ENCODE measurements around the gene MALT1.
A peak's percentile ranks its signal among the peaks of the same experiment; 100 is the strongest.

Gene MALT1

DNA sequence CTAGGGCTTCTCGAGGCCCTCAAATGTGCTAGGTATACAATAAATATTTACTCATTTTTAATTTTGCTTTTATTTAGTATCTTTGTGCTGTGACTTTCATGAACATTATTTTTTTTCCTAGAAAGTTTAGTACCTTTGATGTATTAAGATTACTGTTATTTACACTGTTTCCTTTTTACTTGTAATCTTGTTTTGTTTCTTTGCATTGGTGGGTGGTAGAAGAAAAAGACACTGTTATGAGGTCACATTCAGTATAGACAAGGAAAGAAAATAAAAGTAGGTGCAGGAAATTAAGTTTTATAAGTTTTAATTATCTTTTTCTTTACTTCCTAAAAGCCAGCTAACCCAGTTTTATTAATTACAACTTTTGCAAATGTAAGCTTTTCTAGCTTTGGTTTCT, 23.0 kb downstream of the MALT1 start:
- no peak for DNase-seq

DNA sequence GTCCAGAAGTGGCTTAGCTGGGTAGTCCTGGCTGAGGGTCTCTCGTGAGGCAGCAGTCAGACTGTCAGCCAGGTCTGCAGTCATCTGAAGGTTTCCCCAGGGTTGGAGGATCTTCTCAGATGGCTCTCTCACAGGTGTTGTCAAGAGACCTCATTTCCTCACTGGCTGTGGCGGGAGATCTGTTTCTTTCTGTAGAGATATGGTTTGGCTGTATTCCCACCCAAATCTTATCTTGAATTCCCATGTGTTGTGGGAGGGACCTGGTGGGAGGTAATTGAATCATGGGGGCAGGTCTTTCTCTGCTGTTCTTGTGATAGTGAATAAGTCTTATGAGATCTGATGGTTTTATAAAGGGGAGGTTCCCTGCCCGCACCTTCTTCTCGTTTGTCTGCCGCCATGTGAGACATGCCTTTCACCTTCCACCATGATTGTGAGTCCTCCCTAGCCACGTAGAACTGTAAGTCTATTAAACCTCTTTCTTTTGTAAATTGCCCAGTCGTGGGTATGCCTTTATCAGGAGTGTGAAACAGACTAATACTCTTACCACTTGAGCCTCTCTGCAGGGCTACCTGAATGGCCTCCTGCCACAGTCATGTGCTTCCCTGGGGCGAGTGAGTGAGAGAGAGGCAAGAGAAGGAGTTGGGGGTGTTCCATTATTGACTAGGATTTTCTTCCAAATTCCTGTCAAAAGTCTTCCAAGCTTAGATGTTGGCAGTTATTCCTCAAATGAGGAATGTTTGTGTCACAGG, 23.6 kb downstream of the MALT1 start:
- no peak for DNase-seq

DNA sequence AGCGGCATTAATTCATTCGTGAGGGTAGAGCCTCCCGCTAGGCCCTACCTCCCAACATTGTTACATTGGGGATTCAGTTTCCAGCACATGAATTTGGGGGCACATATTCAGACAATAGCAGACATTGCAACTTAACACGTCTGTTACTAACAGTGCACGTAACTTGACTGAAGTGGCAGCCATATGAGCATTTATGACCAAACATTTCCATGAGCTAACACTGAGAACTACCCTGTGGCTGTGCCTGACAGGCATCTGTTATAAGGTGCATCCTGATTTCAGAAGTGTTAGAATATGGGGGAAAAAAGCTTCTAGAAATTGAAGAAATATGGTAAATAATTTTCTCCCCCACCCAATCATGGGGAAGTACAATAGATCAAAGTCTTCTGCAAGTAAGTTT, 24.5 kb downstream of the MALT1 start:
- DNase-seq: no peak

DNA sequence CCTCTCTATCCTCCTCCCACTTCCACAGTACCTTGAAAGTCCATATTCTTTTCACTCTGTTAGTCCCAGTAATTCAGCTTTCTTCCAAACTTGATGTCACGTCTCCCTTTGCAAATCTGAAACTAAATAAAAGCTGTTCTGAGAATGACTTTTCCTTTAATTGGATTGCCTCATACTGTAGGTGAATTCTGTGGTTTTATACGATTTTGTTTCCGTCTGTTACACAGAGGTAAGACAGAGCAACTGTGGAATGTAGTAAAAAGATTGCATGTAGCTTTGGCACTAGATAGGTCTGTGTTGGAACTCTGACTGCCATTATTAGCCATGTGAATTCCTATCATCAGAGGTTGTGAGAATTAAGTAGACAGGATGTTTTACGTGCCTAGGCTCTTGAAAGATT, 25.9 kb downstream of the MALT1 start:
- no peak for DNase-seq

DNA sequence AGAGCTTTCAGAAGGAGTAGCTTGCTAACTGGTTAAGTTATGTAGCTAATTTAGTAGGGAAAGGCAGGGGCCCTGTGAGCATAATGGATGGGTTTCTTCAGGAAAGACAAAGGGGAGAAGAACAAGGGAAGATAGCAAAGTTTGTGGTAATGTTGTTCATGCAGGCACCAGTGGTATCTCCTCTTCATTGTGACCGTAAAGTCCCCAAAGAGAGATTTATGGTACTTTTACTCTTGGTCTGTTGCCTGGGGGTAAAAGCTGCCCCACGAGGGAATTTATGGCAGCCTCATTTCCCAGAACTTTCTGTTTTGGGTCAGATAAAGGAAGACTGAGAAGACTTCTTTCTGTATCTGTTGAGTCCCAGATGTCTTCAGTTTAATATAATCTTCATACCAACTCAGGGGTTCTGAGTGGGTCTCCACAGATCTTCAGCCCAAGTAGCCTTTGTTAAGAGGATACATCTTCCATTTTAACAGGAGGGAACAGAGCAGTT, 27.5 kb downstream of the MALT1 start:
- no peak for DNase-seq

DNA sequence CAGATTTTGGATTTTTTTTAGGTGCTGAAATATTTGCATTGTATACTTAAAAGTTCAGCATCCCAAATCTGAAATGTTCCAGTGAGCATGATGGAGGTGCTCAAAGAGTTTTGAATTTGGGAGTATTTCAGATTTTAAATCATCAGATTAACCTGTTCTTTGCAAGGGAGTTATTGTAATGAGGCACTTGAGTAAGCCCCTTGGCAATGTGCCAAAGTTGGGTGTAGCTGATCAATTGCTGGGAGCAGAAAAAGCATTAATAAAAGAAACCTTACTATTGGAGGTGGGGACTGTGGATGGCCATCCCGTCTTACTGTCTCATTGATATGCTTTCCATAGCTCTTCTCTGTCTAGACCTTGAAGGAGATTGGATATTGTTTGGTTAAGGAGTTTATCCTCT, 28.3 kb downstream of the MALT1 start:
- peak; percentile 9 for DNase-seq

DNA sequence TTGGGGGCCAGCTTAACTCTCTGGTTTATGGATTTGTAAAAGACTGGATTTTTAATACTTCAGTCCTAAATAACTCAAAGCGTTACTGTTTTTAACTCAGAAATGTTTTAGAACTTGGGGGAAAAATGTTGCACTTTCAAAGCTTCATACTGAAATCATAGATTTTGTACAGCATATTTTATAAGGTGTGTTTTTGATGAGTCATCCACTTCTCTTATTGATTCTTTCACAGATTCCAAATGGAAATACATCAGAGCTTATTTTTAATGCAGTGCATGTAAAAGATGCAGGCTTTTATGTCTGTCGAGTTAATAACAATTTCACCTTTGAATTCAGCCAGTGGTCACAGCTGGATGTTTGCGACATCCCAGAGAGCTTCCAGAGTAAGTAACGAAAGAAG, 28.9 kb downstream of the MALT1 start:
- DNase-seq: no peak

DNA sequence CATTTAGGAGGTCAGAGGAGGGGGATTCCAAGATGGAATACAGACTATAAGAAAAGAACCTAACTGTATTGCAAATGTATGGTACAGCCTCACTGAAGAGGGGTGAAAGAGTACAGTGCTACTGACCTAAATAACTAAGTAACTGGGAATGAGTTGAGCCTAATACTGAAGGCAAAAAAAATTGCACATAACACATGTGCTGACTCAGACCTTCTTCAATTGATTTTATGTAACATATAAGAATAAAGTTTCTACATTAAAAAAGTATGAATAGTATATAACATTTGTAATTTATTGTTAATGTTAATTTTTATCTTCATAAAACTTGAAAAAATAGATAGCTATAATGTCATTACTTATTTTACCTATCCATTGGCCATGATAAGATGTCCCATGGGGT, 41.7 kb downstream of the MALT1 start:
- no peak for DNase-seq

DNA sequence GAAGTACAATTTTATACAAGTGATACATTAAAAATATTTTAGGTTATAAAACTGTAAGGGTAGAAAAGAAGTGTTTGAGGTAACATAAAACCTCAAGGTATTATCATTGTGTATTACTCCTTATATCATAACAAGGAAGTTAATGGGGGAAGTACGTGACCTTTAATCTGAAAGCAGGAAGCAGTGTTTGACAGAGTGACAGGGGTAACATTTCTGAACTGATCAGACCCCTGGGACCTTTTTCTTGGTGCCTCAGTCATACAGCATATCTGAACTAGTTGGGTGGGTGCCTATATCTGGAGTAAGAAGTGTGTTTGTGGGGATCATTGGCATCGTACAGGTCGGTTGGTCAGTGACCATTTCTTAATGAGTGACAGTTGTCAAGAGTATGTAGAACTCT, 43.0 kb downstream of the MALT1 start:
- DNase-seq: no peak

DNA sequence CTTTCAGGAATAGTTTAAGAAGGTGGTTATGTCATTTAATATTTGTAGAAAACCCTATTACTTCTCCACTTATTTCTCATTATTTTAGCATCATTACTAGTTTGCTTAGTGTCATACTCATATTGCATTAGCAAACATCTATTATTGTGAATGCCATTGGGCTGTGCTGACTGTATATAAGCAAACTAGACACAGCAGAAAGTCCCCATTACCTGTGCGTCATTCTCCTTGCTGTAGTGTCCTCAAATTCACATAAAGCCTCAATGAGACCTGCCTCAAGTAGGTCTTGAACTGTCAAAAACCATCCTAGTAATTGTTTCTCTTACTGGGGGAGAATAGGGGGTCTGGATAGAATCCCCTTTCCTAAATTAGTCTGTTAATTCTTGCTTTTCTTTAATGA, 43.6 kb downstream of the MALT1 start:
- no peak for DNase-seq

DNA sequence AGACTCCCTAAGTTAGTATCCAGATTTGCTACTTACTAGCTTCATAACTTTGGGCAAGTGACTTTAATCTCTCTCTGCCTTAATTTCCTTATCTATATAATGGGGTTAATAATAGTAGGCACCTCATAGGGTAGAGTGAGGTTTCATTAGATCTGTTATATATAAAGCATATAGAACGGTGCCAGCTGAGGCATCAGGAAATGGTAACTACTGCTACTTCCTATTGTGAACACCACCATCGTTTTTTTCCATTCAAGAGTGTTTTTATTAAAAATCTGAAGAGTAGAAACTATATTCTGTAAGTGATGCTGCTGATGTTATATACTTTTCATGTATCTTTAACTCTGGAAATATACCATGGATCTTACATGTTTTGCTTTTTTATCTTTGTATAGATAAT, 44.3 kb downstream of the MALT1 start:
- no peak for DNase-seq

DNA sequence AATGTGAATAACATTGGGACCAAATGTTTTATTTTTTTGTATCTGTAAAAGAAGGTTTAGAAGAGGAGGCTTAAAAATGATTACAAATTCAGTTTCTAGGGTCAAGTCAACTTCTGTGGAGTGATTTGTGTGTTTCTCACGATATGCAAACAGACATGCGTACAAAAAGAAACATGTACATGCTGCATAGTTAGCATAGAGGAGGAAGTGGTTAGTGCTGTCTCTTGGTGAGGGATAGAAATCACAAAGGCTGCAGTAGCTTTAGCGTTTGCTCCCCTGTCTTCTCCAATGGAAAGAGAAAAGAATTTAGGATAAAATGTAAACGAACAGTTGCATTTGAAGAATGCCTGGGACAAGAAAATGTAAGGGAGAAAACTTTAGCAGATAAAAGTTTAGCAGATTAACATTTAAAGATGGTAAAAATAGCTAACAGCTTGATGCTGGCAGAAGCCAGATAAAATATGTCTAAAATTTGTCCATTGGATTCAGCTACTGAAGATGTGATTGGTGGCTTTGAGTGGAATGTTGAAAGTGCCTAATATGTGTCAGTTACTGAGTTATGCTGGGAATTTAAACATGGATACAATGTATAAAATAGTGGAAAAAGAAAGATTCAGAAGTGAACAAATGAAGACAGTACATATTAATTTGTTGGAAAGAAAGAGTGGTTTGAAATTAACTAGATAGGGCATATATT, 44.9 kb downstream of the MALT1 start:
- DNase-seq: no peak

DNA sequence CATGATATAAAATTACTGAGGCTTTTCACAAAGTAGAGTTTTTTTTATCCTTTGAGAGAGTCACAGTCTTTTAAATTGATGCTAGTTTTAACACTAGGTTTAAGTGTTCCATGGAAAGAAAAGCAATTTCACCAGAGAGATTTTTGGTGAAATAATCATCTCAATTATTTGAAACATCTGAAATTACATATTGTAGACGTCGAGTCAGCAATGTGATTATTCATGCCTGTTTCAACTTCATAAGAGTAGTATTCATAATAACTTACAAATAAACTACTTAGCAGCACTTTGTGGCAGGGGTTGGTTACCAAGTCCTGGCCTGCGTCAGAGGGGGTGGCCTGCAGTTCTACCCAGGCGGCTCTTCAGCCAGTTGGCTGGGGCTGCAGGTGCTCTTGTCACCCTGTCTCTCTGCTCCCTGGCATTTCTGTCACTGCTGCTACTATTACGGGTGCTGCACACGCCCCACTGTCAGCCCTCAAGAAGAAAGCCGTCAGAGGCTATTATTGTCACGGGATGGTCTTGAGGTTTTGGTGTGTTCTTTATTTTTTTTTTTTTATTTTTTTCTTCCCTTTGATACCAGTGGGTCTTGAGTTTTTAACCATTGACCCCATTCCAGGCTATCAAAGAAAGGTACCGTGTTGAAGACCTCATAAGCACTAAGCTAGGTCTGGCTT, 50.4 kb downstream of the MALT1 start:
- no peak for DNase-seq

DNA sequence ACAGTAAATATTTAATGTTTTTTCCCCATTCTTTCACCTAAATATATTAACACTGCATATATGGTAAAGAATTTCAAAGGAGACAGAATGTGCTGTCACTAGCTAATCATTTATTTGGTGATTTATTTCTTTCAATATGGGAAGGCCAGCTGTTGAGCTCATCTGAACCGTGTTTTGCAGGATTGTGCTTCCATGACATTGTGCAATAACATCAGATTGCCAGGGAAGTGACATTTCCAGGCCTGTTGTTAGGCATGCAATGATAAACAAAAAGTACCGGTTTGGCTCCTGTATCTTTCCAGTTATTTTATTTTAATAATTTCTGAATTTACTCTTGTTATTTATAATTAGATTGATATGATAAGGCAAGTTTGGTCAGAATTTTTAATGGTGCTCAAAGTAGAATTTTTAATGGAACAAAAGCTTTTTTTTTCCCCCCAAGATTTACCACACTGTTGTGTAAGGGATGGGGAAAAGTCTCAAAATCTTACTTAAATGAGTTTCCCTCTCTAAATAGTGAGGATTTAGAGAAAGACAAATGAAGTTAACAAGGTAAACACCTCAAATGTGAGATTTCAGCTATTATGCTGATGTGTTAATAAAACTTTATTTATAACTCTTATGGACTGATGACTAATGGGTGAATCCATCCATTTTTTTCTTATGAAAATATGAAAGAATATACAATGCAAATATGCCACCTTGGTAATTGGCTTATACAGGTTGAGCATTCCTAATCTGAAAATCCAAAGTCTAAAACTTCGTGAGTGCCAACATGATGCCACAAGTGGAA, 52.7 kb downstream of the MALT1 start:
- no peak for DNase-seq

DNA sequence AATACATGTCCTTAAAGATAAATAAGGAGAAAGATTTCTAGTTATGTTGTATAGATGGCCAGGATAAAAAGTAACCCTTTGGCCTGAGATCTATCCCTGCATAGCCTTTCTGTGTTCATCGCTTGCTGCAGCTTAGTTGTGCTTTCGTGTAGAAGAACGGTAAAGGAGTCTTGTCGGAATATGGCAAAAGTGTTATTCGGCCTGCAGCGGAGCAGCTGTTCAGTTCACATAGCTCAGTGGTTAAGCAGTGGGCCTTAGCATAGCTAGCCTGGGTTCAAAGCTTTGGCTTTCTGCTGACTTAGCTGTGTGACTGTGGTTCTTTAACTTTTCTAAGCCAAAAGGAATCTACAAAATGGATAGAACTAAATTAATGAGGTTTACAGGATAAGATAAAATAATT, 55.4 kb downstream of the MALT1 start:
- no peak for DNase-seq

DNA sequence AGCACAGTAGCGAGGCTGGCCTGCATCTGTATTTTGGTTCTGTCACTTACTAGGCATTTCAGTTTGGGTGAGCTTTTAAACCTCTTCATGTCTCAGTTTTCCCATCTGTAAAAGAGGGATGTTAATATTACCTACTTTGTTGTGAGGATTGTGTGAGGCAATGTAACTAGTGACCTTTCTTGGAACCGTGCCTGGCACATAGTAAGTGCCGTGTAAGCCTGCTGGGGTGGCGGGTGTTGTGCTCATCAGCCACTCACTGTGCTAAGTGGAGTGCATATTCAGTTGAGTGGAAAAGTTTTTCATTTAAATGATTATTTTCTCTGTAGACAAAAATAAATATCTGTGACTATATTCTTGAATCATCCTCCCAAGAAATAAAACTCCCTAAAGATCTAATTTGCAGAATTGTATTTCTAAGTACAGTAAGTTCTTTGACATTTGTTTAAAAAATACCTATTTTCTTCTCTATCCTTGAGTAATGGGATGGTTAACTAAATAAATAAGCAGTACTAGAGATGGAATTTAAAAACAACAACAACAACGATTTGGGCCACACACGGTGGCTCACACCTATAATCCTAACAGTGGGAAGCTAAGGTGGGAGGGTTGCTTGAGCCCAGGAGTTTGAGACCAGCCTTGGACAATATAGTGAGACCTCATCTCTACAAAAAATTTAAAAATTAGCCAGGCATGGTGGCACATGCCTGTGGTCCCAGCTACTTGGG, 56.7 kb downstream of the MALT1 start:
- DNase-seq: no peak

DNA sequence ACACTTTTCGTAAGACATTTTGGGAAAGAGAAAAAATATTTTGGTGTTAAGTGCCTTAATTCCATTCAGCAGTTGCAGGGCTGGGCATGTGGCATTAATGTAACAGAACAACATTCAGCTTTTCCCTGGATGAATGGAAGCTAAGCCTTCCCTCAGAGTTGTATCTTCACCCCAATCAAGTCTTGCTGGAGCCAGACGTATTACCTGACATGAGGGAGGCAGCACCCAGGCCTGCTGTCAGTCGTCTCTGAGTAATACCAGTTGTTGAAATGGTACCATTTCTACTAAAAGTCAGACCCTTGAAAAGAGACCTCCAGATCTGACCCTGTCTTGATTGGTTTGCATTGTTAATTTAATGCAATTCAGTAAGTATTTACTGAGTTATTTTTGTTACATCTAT, 57.5 kb downstream of the MALT1 start:
- DNase-seq: no peak

DNA sequence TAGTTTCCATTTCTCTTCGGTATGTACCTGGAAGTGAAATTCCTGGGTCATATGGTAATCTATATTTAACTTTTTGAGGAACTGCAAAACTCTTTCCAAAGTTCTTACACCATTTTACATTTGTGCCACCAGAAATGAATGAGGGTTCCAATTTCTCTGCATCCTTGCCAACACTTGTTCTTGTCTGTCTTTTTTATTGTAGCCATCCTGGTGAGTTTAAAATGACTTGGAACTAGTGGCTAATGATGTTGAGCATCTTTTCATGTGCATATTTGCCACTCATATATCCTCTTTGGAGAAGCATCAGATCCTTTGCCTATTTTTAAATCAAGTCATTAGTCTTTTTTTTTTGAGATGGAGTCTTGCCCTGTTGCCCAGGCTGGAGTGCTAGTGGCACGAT, 59.4 kb downstream of the MALT1 start:
- DNase-seq: no peak

DNA sequence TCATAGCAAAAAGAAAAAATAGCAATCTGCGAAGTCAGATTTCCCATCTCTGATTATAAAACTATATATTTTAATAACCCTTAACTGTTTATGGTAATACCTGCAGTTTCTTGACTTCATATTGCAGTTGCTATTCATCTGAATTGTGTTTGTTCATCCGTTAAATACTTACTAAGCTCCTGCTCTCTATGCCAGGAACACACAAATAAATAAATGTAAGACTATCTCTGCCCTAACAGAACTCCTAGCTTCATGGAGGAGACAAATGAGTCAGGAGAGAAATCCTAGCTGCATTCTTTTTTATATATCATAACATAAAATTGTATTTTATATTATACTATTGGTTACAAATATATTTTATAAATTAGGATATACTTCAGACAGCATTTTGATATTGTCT, 61.2 kb downstream of the MALT1 start:
- no peak for DNase-seq

DNA sequence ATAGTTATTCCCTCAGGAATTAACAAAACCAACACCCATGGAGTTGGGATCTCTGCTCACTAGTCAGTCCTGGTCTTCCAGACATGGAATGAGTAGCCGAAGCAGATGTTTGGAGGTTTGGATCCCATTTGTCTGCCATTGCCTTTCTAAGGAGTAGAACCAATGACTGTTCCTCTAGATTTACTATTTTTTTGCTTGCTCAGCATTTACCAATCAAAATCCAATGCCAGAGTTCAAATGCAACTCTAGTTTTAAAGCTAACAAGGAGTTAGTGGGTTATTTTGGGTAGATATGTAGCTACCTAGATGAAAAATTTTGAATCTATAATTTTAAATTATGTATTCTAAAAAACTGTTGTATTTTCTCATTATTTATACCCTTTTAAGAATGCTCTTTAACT, 62.6 kb downstream of the MALT1 start:
- DNase-seq: no peak

DNA sequence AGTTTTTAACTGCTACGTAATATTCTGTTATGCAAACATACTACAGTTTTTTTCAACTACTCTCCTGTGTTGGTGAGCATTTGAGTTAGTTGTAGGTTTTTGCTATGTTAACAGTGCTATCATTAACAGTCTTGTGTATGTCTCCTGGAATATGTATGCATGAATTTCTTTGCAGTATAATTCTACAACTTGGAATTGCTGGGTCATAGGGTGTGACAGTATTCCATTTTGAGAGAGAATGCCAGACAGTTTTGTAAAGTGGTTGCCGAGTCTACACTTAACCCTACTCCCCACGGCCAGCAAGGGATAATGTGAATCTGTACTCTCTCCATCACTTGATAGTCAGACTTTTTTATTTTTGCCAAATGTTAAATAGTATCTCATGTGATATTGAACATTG, 67.1 kb downstream of the MALT1 start:
- DNase-seq: no peak

DNA sequence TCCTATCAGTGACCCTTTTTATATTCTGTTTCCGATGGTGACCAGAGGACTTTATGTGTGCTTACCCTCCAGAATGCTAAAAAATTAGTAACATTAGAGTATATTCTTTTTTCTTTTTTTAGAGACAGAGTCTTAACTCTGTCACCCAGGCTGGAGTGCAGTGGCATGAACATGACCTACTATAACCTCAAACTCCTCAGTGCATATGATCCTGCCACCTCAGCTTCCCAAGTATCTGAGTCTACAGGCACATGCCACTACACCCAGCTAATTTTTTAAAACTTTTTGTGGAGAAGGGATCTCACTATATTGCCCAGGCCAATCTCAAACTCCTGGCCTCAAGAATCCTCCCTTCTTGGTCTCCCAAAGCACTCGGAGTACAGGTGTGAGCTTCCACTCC, 74.6 kb downstream of the MALT1 start:
- DNase-seq: no peak

Measured in NCI-H510A (cell line).